ENCODE measurements around the gene KIF26A. TPM values are rescaled to one million over a fixed set of nuclear protein-coding genes. Genes with fewer than 3 reads are reported as not detected.

KIF26A gene
- total and polyA plus RNA-seq, 2 experiments from 2014 or later, result 5.6 to 103 TPM

DNA sequence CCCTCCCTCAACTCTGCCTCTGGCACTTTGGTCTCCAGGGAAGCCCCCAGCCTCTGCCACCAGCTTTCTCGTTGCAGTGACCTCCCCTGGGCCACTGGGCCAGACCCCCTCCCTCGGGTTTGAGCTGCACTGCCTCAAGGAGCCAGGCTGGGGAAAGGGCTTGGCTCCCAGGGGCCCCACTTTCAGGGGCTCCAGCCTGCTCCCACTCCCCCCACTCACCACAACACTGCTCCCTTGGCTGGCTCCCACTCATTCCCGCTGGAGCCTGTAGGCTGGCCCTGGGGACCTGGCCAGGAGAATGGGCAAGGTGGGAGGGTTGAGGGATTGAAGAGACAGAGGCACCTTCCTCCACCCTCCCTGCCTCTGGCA is 19.3 kb upstream of the KIF26A start:
- H3K27ac Mint-ChIP-seq, result no peak overlapping the region
- no peak for DNase-seq (ENCODE audit: low spot score)
- H3K4me3 Mint-ChIP-seq, result no peak overlapping the region
- Histone ChIP-seq H4K20me1 (replicated peaks; ENCODE audit: insufficient read depth) (no peaks in the 10 kb centered on the region), H3K27ac (ENCODE audit: low read depth) (no peak overlapping the region), H3K36me3 (ENCODE audit: insufficient read depth) (no peaks in the 10 kb centered on the region), H3F3A (replicated peaks; ENCODE audit: low read depth) (no peaks in the 10 kb centered on the region), H3K4me1 (ENCODE audit: insufficient read depth) (no peaks in the 10 kb centered on the region; the same call in 1 of the 2 replicates), H3K4me3 (no peak overlapping the region), H3K79me2 (replicated peaks; ENCODE audit: insufficient read depth) (no peaks in the 10 kb centered on the region), H3K27me3 (ENCODE audit: insufficient read depth) (peaks cover 36% of the 10 kb centered on the region), H3K4me2 (no peak overlapping the region), H2AFZ (no peak overlapping the region), H3K9me2 (ENCODE audit: insufficient read depth) (no peaks in the 10 kb centered on the region)
- H3K36me3 Mint-ChIP-seq (ENCODE audit: low read depth), result peaks cover 3% of the 10 kb centered on the region; the same call in 2 of the 3 replicates
- peaks cover 6% of the 10 kb centered on the region for H3K9me3 Mint-ChIP-seq
- ATAC-seq, result no peak
- peaks cover 33% of the 10 kb centered on the region for H3K27me3 Mint-ChIP-seq (ENCODE audit: insufficient read depth, low read depth, poor library complexity)
- peaks cover 5% of the 10 kb centered on the region; the same call in 1 of the 3 replicates for H3K4me1 Mint-ChIP-seq
- TF ChIP-seq EZH2phosphoT487 (IDR thresholded peaks at IDR 0.05; ENCODE audit: unreplicated experiment), result no peak
- no peak for TF ChIP-seq ZNF114 (CRISPR knock-in tag; IDR thresholded peaks at IDR 0.05)
- no peak for TF ChIP-seq STAT1 (IDR thresholded peaks at IDR 0.05; ENCODE audit: unreplicated experiment)
- no peak for TF ChIP-seq JUNB (IDR thresholded peaks at IDR 0.05; ENCODE audit: unreplicated experiment)
- TF ChIP-seq, protein P1, sequence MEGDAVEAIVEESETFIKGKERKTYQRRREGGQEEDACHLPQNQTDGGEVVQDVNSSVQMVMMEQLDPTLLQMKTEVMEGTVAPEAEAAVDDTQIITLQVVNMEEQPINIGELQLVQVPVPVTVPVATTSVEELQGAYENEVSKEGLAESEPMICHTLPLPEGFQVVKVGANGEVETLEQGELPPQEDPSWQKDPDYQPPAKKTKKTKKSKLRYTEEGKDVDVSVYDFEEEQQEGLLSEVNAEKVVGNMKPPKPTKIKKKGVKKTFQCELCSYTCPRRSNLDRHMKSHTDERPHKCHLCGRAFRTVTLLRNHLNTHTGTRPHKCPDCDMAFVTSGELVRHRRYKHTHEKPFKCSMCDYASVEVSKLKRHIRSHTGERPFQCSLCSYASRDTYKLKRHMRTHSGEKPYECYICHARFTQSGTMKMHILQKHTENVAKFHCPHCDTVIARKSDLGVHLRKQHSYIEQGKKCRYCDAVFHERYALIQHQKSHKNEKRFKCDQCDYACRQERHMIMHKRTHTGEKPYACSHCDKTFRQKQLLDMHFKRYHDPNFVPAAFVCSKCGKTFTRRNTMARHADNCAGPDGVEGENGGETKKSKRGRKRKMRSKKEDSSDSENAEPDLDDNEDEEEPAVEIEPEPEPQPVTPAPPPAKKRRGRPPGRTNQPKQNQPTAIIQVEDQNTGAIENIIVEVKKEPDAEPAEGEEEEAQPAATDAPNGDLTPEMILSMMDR (conservative IDR thresholded peaks at IDR 0.05; ENCODE audit: low read depth in 2 of 2), result no peak
- TF ChIP-seq, protein P2, sequence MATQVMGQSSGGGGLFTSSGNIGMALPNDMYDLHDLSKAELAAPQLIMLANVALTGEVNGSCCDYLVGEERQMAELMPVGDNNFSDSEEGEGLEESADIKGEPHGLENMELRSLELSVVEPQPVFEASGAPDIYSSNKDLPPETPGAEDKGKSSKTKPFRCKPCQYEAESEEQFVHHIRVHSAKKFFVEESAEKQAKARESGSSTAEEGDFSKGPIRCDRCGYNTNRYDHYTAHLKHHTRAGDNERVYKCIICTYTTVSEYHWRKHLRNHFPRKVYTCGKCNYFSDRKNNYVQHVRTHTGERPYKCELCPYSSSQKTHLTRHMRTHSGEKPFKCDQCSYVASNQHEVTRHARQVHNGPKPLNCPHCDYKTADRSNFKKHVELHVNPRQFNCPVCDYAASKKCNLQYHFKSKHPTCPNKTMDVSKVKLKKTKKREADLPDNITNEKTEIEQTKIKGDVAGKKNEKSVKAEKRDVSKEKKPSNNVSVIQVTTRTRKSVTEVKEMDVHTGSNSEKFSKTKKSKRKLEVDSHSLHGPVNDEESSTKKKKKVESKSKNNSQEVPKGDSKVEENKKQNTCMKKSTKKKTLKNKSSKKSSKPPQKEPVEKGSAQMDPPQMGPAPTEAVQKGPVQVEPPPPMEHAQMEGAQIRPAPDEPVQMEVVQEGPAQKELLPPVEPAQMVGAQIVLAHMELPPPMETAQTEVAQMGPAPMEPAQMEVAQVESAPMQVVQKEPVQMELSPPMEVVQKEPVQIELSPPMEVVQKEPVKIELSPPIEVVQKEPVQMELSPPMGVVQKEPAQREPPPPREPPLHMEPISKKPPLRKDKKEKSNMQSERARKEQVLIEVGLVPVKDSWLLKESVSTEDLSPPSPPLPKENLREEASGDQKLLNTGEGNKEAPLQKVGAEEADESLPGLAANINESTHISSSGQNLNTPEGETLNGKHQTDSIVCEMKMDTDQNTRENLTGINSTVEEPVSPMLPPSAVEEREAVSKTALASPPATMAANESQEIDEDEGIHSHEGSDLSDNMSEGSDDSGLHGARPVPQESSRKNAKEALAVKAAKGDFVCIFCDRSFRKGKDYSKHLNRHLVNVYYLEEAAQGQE (IDR thresholded peaks at IDR 0.05; ENCODE audit: unreplicated experiment), result no peak
- no peak for TF ChIP-seq EZH2 (IDR thresholded peaks at IDR 0.05; ENCODE audit: low read depth, unreplicated experiment)
- TF ChIP-seq NANOG (IDR thresholded peaks at IDR 0.05; ENCODE audit: borderline replicate concordance), result no peak
- no peak for TF ChIP-seq POLR2AphosphoS5 (IDR thresholded peaks at IDR 0.05; ENCODE audit: low read depth)
- TF ChIP-seq ZNF462 (CRISPR knock-in tag; IDR thresholded peaks at IDR 0.05), result no peak
